ENCODE measurements around the gene SLC44A2. TPM values are rescaled to one million over a fixed set of nuclear protein-coding genes. Genes with fewer than 3 reads are reported as not detected.

SLC44A2 gene
- total and polyA plus RNA-seq, 10 of the 15 experiments (the other 5 are each of a cell fraction or from before 2014, with no cell fraction given) = 3.0 to 51.3 (median 26.8) TPM

DNA sequence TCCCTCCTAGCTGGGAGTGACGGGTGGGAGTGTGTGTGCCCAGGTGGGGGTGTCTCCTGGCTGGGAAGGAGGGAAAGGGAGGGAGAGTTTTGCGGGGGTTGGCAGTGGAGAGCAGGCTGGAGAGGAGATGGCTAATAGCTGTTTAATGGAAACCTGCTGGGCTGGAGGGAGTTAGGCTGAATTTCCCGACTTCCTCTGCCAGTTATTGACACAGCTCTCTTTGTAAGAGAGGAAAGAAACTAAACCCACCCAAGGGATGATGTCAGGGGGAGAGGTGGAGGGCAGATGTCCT, 18.6 kb downstream of the SLC44A2 start:
- SMC1A ChIA-PET (ENCODE audit: uncharacterized antibody, unreplicated experiment) = interaction anchor here (0.7 to 15.7 kb wide), 10 partner anchors 10 to 62 kb away, joined by 3 to 252 read pairs (median 6); partner anchors contain the start of gene QTRT1
- intact Hi-C loops (cut with micrococcal nuclease; ENCODE audit: unreplicated experiment) (loop anchor here (1.0 to 5.0 kb wide), 2 partner anchors 42 to 63 kb away; no protein-coding TSS in a partner anchor), in situ Hi-C loops (cut with MboI) (loop anchor here (5.0 kb wide), 1 partner anchor 62 kb away; no protein-coding TSS in a partner anchor)
- no peak for TF ChIP-seq RBBP5 (conservative IDR thresholded peaks at IDR 0.05)
- no peak for TF ChIP-seq PML (IDR thresholded peaks at IDR 0.05; ENCODE audit: low read length)
- TF ChIP-seq JUNB (IDR thresholded peaks at IDR 0.05) = no peak
- TSS peak; percentile 87 for BruUV-seq (replicated peaks)
- WGBS (ENCODE audit: insufficient coverage, insufficient replicate concordance, low lambda C conversion rate, missing lambda C conversion rate) = 100% methylated on average over 3 of the region's 3 CpGs
- ATAC-seq (no peak), FAIRE-seq (no peak), DNase-seq (ENCODE audit: low read depth, low spot score) (no peak)
- Histone ChIP-seq H3K27me3 (replicated peaks in 1 of 2; ENCODE audit: control insufficient read depth in 2 of 2, insufficient read depth in 2 of 2, low read length in 1 of 2) (no peaks in the 10 kb centered on the region), H3K4me3 (no peak overlapping the region), H3K9ac (ENCODE audit: control insufficient read depth, insufficient read depth, low read length) (no peak overlapping the region), H3K4me1 (ENCODE audit: control insufficient read depth, insufficient read depth, low read length) (peaks cover 6% of the 10 kb centered on the region), H2AFZ (ENCODE audit: control insufficient read depth, low read depth, low read length) (no peak overlapping the region), H3K9me3 (replicated peaks; ENCODE audit: control insufficient read depth, insufficient read depth, low read length) (no peaks in the 10 kb centered on the region), H3K36me3 (ENCODE audit: control insufficient read depth in 2 of 2, insufficient read depth in 2 of 2, low read length in 1 of 2) (peaks cover 2 to 4% of the 10 kb centered on the region in 2 experiments; a peak in 3 of 4 replicates), H3K79me2 (ENCODE audit: control insufficient read depth, insufficient read depth, low read length) (no peaks in the 10 kb centered on the region), H3K27ac (ENCODE audit: control insufficient read depth, insufficient read depth) (no peak overlapping the region), H3K4me2 (ENCODE audit: control insufficient read depth, insufficient read depth) (no peak overlapping the region), H4K20me1 (ENCODE audit: control insufficient read depth, insufficient read depth) (no peaks in the 10 kb centered on the region)
- CTCF ChIA-PET = interaction anchor here (0.6 to 12.8 kb wide), 28 partner anchors 9 to 686 kb away, joined by 3 to 397 read pairs (median 4); partner anchors contain the start of genes DNM2 and QTRT1
- RAD21 ChIA-PET (ENCODE audit: unreplicated experiment) = interaction anchor here (0.7 to 12.9 kb wide), 14 partner anchors 12 to 240 kb away, joined by 3 to 250 read pairs (median 4); partner anchors contain the start of genes CDC37 and QTRT1
- POLR2A ChIA-PET = interaction anchor here (0.9 to 4.1 kb wide), 6 partner anchors 37 to 63 kb away, joined by 3 to 24 read pairs (median 7); no protein-coding TSS in a partner anchor

GRCh38 chr19:10644260-10645007, 19.1 kb downstream of the SLC44A2 start:
- no peak overlapping the region for H3K27ac ChIP-seq (ENCODE audit: control insufficient read depth, insufficient read depth)
- in situ Hi-C loops (cut with MboI) = loop anchor here (5.0 kb wide), 1 partner anchor 62 kb away; no protein-coding TSS in a partner anchor
- peak; percentile 99 for TF ChIP-seq SMC3 (IDR thresholded peaks at IDR 0.05; ENCODE audit: borderline replicate concordance, low read length)
- TF ChIP-seq HDGF (IDR thresholded peaks at IDR 0.05) = 0 out of 2 replicates have a peak, but pooled peaks have one; percentile 42
- peak; percentile 80 for TF ChIP-seq PKNOX1 (IDR thresholded peaks at IDR 0.05)
- TF ChIP-seq TCF12 (IDR thresholded peaks at IDR 0.05; ENCODE audit: low read depth, low read length) = no peak
- 0 out of 2 replicates have a peak, but pooled peaks have one; percentile 45 for TF ChIP-seq RB1 (IDR thresholded peaks at IDR 0.05; ENCODE audit: borderline replicate concordance)
- peak; percentile 62; the same call in 1 of the 2 replicates for TF ChIP-seq POLR2AphosphoS5 (IDR thresholded peaks at IDR 0.05; ENCODE audit: low read length)
- TF ChIP-seq IKZF1 (conservative IDR thresholded peaks at IDR 0.05) = 0 out of 2 replicates have a peak, but pooled peaks have one; percentile 28
- peak; percentile 91 to 95 (median 93) for TF ChIP-seq CTCF (IDR thresholded peaks at IDR 0.05 in 2 of 3, conservative IDR thresholded peaks at IDR 0.05 in 1 of 3; ENCODE audit: control insufficient read depth in 2 of 3, extremely low read depth in 1 of 3, insufficient read depth in 1 of 3, low read depth in 3 of 3, low read length in 3 of 3)

More at GRCh38 chr19:10644260-10645007, 19.1 kb downstream of the SLC44A2 start:
- SMC1A ChIA-PET (ENCODE audit: uncharacterized antibody, unreplicated experiment) = interaction anchor here (0.7 to 15.7 kb wide), 12 partner anchors 9 to 161 kb away, joined by 3 to 252 read pairs (median 4); partner anchors contain the start of gene QTRT1
- Histone ChIP-seq H3K36me3 (ENCODE audit: control insufficient read depth in 2 of 2, insufficient read depth in 2 of 2, low read length in 1 of 2) (peaks cover 2 to 4% of the 10 kb centered on the region in 2 experiments; a peak in 3 of 4 replicates), H3K4me1 (ENCODE audit: control insufficient read depth, insufficient read depth, low read length) (peaks cover 2% of the 10 kb centered on the region), H3K4me2 (ENCODE audit: control insufficient read depth, insufficient read depth) (no peak overlapping the region), H4K20me1 (ENCODE audit: control insufficient read depth, insufficient read depth) (no peaks in the 10 kb centered on the region), H3K9ac (ENCODE audit: control insufficient read depth, insufficient read depth, low read length) (no peak overlapping the region), H3K9me3 (replicated peaks; ENCODE audit: control insufficient read depth, insufficient read depth, low read length) (no peaks in the 10 kb centered on the region), H3K27me3 (replicated peaks in 1 of 2; ENCODE audit: control insufficient read depth in 2 of 2, insufficient read depth in 2 of 2, low read length in 1 of 2) (no peaks in the 10 kb centered on the region), H3K79me2 (ENCODE audit: control insufficient read depth, insufficient read depth, low read length) (no peaks in the 10 kb centered on the region), H3K4me3 (no peak overlapping the region), H2AFZ (ENCODE audit: control insufficient read depth, low read depth, low read length) (no peak overlapping the region)
- POLR2A ChIA-PET = interaction anchor here (0.5 to 4.1 kb wide), 12 partner anchors 9 to 216 kb away, joined by 3 to 24 read pairs (median 4); no protein-coding TSS in a partner anchor
- WGBS (ENCODE audit: insufficient coverage, insufficient replicate concordance, low lambda C conversion rate, missing lambda C conversion rate) = 17% methylated on average over 14 of the region's 14 CpGs
- FAIRE-seq = no peak
- RAD21 ChIA-PET (ENCODE audit: unreplicated experiment) = interaction anchor here (0.7 to 12.9 kb wide), 19 partner anchors 11 to 241 kb away, joined by 3 to 250 read pairs (median 5); partner anchors contain the start of genes CDC37 and QTRT1
- no peak for DNase-seq (ENCODE audit: low read depth, low spot score)
- intact Hi-C loops (cut with micrococcal nuclease; ENCODE audit: unreplicated experiment) = loop anchor here (1.0 to 5.0 kb wide), 2 partner anchors 42 to 63 kb away; no protein-coding TSS in a partner anchor
- peak; percentile 91 for ATAC-seq
- BruUV-seq (replicated peaks) = no TSS peak
- CTCF ChIA-PET = interaction anchor here (0.6 to 12.8 kb wide), 34 partner anchors 9 to 686 kb away, joined by 3 to 397 read pairs (median 4); partner anchors contain the start of genes CDKN2D, DNM2 and QTRT1
